OCI-LY7 (cell line): ENCODE results near the gene ENO4. TPM values are rescaled to one million over a fixed set of nuclear protein-coding genes. Genes with fewer than 3 reads are reported as not detected.

Experiments
- BruUV-seq: library from RNA; stranded (reverse); fragments of 400-500 nt; replicated peaks from 2 replicates; lab custom pipeline; 2021; lab: Mats Ljungman, UMichigan
- CTCF ChIA-PET: fragments of 300-600 bp; sonication (Branson Sonifier 250); formaldehyde crosslinking; loops from one replicate; lab custom pipeline; 2022; ENCODE audit warnings: antibody characterized with exemption; ENCODE audit not compliant: unreplicated experiment; lab: Charles Lee
- POLR2A ChIA-PET: fragments of 300-600 bp; sonication (Branson Sonifier 250); formaldehyde crosslinking; loops from one replicate; lab custom pipeline; 2022; ENCODE audit warnings: antibody characterized with exemption; lab: Charles Lee
- DNase-seq: peaks from one replicate; pipeline ENCODE4 v3.0.0-alpha.2; 2015; ENCODE audit warnings: low spot score
- H2AFZ ChIP-seq: fragments of 200-600 bp; sonication (generic), shearing (Covaris generic); 2 replicates; pipeline ENCODE4 v1.6.1; 2014; ENCODE audit warnings: mild to moderate bottlenecking, antibody characterized with exemption, low read length, moderate library complexity
- H3K27ac ChIP-seq: fragments of 200-600 bp; sonication (generic); 2 replicates; pipeline ENCODE4 v1.5.1; 2014; ENCODE audit warnings: mixed run types, low read depth, mild to moderate bottlenecking, moderate library complexity, low read length, inconsistent platforms; ENCODE audit not compliant: poor library complexity, severe bottlenecking
- H3K36me3 ChIP-seq: fragments of 200-600 bp; sonication (generic); 2 replicates; pipeline ENCODE4 v1.6.1; 2014; ENCODE audit warnings: mild to moderate bottlenecking, antibody characterized with exemption, low read length, moderate library complexity, mixed read lengths; ENCODE audit not compliant: insufficient read depth
- H3K4me1 ChIP-seq: fragments of 200-600 bp; sonication (generic); 2 replicates; pipeline ENCODE4 v1.5.1; 2014; ENCODE audit warnings: mild to moderate bottlenecking, low read length; ENCODE audit not compliant: insufficient read depth, poor library complexity, severe bottlenecking
- H3K4me2 ChIP-seq: fragments of 200-600 bp; sonication (generic); 2 replicates; pipeline ENCODE4 v1.6.1; 2014; ENCODE audit warnings: mild to moderate bottlenecking, low read length
- H3K4me3 ChIP-seq: fragments of 200-600 bp; sonication (generic); 2 replicates; pipeline ENCODE4 v1.5.1; 2014; ENCODE audit warnings: mild to moderate bottlenecking, low read depth, low read length; ENCODE audit not compliant: poor library complexity, severe bottlenecking
- H3K79me2 ChIP-seq: fragments of 200-600 bp; sonication (generic); 2 replicates; pipeline ENCODE4 v1.6.1; 2016; ENCODE audit warnings: low read depth, mild to moderate bottlenecking, low read length, moderate library complexity, mixed read lengths; ENCODE audit not compliant: insufficient read depth
- H3K9me2 ChIP-seq: fragments of 200-600 bp; sonication (generic); 2 replicates; pipeline ENCODE4 v1.6.1; 2016; ENCODE audit warnings: mild to moderate bottlenecking, low read length, mixed read lengths; ENCODE audit not compliant: insufficient read depth
- H3K9me3 ChIP-seq: fragments of 200-600 bp; sonication (generic); 2 replicates; pipeline ENCODE4 v1.6.1; 2014; ENCODE audit warnings: mild to moderate bottlenecking, mixed run types, low read length, mixed read lengths
- H4K20me1 ChIP-seq: fragments of 200-600 bp; sonication (generic); 2 replicates; pipeline ENCODE4 v1.6.1; 2014; ENCODE audit warnings: mild to moderate bottlenecking, antibody characterized with exemption, low read length, moderate library complexity, mixed read lengths; ENCODE audit not compliant: insufficient read depth
- EZH2phosphoT487 ChIP-seq: fragments of 200-600 bp; sonication (generic); IDR thresholded peaks from 2 replicates; pipeline ENCODE4 v1.6.1; 2018; ENCODE audit warnings: low read depth, borderline replicate concordance, mild to moderate bottlenecking, mixed run types, antibody characterized with exemption, low read length, moderate library complexity, mixed read lengths
- intact Hi-C: fragments of 100-400 bp; cut with micrococcal nuclease; formaldehyde crosslinking; loops from one replicate; pipeline ENCODE4 v1.10.0; 2022; ENCODE audit not compliant: unreplicated experiment
- total RNA-seq, 2 experiments: library from RNA; depleted of rRNA in 1 of 2; stranded (reverse); fragments of >200 nt in 1 of 2; shearing (Covaris generic) in 1 of 2; gene quantifications; 2 replicates each; pipeline ENCODE4 v1.2.3, GENCODE V29; 2014 to 2022
- TF ChIP-seq, protein P1 (sequence below): fragments of 200-600 bp; sonication (generic); conservative IDR thresholded peaks from 2 replicates; pipeline ENCODE4 v1.5.1; 2014; ENCODE audit warnings: mild to moderate bottlenecking, antibody characterized with exemption, low read length, moderate library complexity, mixed read lengths

The ENO4 gene
- total RNA-seq, 2 experiments from 2014 or later, result not detected

DNA sequence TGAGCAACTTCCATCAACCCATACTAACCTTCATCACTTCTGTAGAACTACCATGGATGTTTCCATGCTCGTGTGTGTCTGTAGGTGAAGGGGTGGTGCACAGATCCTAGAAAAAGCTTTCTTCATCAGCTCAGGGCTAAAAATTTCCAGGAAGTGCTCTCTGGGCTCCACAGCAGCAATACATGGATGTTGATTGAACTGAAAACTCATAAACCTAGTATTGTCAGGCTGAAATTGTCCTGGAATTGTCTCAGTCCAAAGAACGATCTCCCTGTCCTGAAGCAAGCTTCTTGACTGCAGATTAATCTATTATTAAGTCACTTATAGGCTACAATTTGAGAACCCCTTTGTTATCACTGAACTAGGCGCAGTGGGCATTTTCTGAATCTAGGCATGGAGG lies 39.8 kb downstream of the ENO4 start:
- DNase-seq, result no peak
- ChIA-PET CTCF (no interaction called here), POLR2A (interaction anchor here (0.7 kb wide), 1 partner anchor 94 kb away, joined by 4 read pairs; no protein-coding TSS in a partner anchor)
- H2AFZ ChIP-seq, result no peak overlapping the region
- H3K27ac ChIP-seq, result no peak overlapping the region
- H3K36me3 ChIP-seq, result no peaks in the 10 kb centered on the region
- H3K4me2 ChIP-seq, result no peak overlapping the region
- H3K4me3 ChIP-seq, result no peak overlapping the region
- no peaks in the 10 kb centered on the region for H3K9me3 ChIP-seq
- intact Hi-C loops, result no loop called here
- H3K4me1 ChIP-seq, result no peaks in the 10 kb centered on the region
- TF ChIP-seq EZH2phosphoT487, result no peak
- TF ChIP-seq, protein P1, sequence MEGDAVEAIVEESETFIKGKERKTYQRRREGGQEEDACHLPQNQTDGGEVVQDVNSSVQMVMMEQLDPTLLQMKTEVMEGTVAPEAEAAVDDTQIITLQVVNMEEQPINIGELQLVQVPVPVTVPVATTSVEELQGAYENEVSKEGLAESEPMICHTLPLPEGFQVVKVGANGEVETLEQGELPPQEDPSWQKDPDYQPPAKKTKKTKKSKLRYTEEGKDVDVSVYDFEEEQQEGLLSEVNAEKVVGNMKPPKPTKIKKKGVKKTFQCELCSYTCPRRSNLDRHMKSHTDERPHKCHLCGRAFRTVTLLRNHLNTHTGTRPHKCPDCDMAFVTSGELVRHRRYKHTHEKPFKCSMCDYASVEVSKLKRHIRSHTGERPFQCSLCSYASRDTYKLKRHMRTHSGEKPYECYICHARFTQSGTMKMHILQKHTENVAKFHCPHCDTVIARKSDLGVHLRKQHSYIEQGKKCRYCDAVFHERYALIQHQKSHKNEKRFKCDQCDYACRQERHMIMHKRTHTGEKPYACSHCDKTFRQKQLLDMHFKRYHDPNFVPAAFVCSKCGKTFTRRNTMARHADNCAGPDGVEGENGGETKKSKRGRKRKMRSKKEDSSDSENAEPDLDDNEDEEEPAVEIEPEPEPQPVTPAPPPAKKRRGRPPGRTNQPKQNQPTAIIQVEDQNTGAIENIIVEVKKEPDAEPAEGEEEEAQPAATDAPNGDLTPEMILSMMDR, result no peak
- no TSS peak for BruUV-seq
- no peaks in the 10 kb centered on the region for H4K20me1 ChIP-seq
- no peaks in the 10 kb centered on the region for H3K79me2 ChIP-seq
- H3K9me2 ChIP-seq, result no peaks in the 10 kb centered on the region

DNA sequence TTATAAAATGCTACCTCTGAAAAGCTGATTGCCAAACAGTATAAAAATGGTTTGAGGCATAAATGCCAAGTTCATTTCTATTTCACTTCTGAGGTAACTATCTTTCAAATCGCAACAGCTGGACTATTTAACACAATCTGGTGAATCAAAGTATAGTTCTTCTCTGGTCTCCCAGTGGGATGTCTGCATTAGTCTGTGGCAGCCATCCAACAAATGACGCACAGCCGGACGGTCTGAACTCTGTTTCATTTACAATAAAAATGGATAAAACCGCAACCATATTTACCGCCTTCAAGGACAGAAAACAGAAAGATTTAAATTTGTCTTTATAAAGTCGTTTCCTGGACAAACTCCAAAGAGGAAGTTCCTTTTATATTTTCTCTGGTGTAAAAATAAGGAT lies 41.9 kb downstream of the ENO4 start:
- Histone ChIP-seq H3K36me3 (no peaks in the 10 kb centered on the region), H3K4me3 (no peak overlapping the region), H3K27ac (no peak overlapping the region), H3K79me2 (no peaks in the 10 kb centered on the region), H3K4me2 (no peak overlapping the region), H4K20me1 (no peaks in the 10 kb centered on the region), H3K4me1 (no peaks in the 10 kb centered on the region), H3K9me3 (no peaks in the 10 kb centered on the region), H3K9me2 (no peaks in the 10 kb centered on the region), H2AFZ (no peak overlapping the region)
- CTCF ChIA-PET, result no interaction called here
- no peak for TF ChIP-seq EZH2phosphoT487
- TF ChIP-seq, protein P1, result no peak
- no TSS peak for BruUV-seq
- POLR2A ChIA-PET, result no interaction called here
- intact Hi-C loops, result no loop called here
- DNase-seq, result no peak

DNA sequence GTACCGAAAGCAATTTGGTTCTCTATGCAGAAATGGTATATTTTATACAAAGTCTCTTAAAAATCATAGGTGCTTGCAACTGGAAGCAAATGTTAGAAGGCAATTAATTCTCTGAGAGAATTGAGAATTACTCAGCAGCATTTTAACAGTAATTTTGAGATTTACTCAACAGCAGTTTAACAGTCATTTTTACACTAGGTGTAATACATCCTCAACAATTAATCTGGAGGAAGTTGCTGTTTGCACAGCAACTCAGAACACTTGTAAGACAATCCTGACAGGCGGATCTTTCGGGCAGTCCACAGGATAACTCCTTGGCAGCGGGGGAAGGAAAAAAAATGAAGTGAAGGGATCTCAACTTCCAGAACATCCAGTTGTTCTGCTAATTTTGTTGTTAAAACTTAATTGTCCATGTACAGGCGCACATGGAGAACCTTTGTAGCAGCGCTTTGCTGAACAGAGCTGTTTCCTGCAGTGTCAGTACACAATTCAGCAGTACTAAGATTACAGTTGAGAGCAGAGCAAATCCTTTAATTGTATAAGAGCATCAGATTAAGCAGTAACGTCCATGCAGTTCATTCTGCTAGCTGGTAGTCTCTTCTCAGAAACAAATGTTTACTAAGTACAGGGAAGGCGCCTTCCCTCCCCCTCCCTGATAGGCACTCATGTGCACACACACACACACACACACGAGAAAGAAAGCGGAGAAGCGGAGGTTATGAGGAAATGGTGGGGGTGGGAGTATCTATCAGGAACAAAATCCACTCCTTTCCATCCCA lies 43.8 kb downstream of the ENO4 start:
- intact Hi-C loops, result no loop called here
- Histone ChIP-seq H2AFZ (no peak overlapping the region), H3K27ac (no peak overlapping the region), H3K4me3 (no peak overlapping the region), H4K20me1 (no peaks in the 10 kb centered on the region), H3K9me3 (no peaks in the 10 kb centered on the region), H3K36me3 (no peaks in the 10 kb centered on the region), H3K4me1 (no peaks in the 10 kb centered on the region), H3K4me2 (no peak overlapping the region), H3K9me2 (no peaks in the 10 kb centered on the region), H3K79me2 (no peaks in the 10 kb centered on the region)
- POLR2A ChIA-PET, result interaction anchor here (1.4 kb wide), 1 partner anchor 27 kb away, joined by 3 read pairs; no protein-coding TSS in a partner anchor
- CTCF ChIA-PET, result no interaction called here
- TF ChIP-seq, protein P1, result no peak
- no peak for TF ChIP-seq EZH2phosphoT487
- DNase-seq, result no peak
- no TSS peak for BruUV-seq
